ENCODE measurements around the gene C2.
A peak's percentile ranks its signal among the peaks of the same experiment; 100 is the strongest.

The C2 gene

GRCh38 chr6:31927242-31927862, at the start of gene C2:
Gene C2 (plus strand): TSS chr6:31927717. CDS start chr6:31927753, 36 bp downstream.
- DNase-seq: peak in 4 of 58 donors; percentile 1 to 8 (median 4)

GRCh38 chr6:31878222-31878621, 49.3 kb upstream of the C2 start:
- no peak for DNase-seq

GRCh38 chr6:31878726-31879125, 48.8 kb upstream of the C2 start, which contains the start of gene SLC44A4:
Gene SLC44A4 (minus strand): TSS chr6:31878997. CDS start chr6:31878980, 17 bp downstream.
- no peak for DNase-seq

GRCh38 chr6:31879143-31879542, 48.4 kb upstream of the C2 start:
- no peak for DNase-seq

- DNase-seq: no peak
Observed at GRCh38 chr6:31879901-31880300, 47.6 kb upstream of the C2 start.

- DNase-seq: no peak
Observed at GRCh38 chr6:31880616-31881015, 46.9 kb upstream of the C2 start.

GRCh38 chr6:31881136-31881859, 46.2 kb upstream of the C2 start:
- no peak for DNase-seq

- no peak for DNase-seq
Observed at GRCh38 chr6:31882344-31882743, 45.2 kb upstream of the C2 start.

- DNase-seq: no peak
Observed at GRCh38 chr6:31883676-31884075, 43.8 kb upstream of the C2 start.

GRCh38 chr6:31884528-31885035, 42.9 kb upstream of the C2 start:
- DNase-seq: no peak

GRCh38 chr6:31886541-31886991, 41.0 kb upstream of the C2 start:
- DNase-seq: no peak

- DNase-seq: no peak
Observed at GRCh38 chr6:31887173-31888007, 40.1 kb upstream of the C2 start.

- peak in 3 of 58 donors; percentile 7 to 13 (median 12) for DNase-seq
Observed at GRCh38 chr6:31888276-31889258, 39.0 kb upstream of the C2 start.

- DNase-seq: no peak
Observed at GRCh38 chr6:31889331-31889972, 38.1 kb upstream of the C2 start.

- no peak for DNase-seq
Observed at GRCh38 chr6:31892821-31893220, 34.7 kb upstream of the C2 start.

- DNase-seq: no peak
Observed at GRCh38 chr6:31896493-31896855, 31.0 kb upstream of the C2 start.

- DNase-seq: peak in 4 of 58 donors; percentile 35 to 46 (median 42)
Observed at GRCh38 chr6:31896856-31897611, 30.5 kb upstream of the C2 start.

- DNase-seq: peak in 57 of 58 donors; percentile 62 to 93 (median 84)
Observed at GRCh38 chr6:31897612-31898382, 29.7 kb upstream of the C2 start, which contains the start of gene EHMT2. Gene EHMT2 (minus strand): TSS chr6:31897698. CDS start chr6:31897677, 21 bp downstream.
